CD8-positive, alpha-beta memory T cell (primary cell): ENCODE measurements around the gene FAM229A. TPM values are rescaled to one million over a fixed set of nuclear protein-coding genes. Genes with fewer than 3 reads are reported as not detected.

Experiments
- CTCF ChIA-PET: fragments of 350-600 bp; sonication (Branson Sonifier 250); formaldehyde crosslinking; loops from one replicate; lab custom pipeline; 2021; ENCODE audit warnings: antibody characterized with exemption; lab: Charles Lee
- POLR2A ChIA-PET: fragments of 350-600 bp; sonication (Branson Sonifier 250); formaldehyde crosslinking; loops from one replicate; lab custom pipeline; 2021; ENCODE audit warnings: antibody characterized with exemption; lab: Charles Lee
- DNase-seq, 5 donors: peaks; one replicate each; pipeline versions ENCODE4 v3.0.0 to v3.0.0-alpha.2; 2020 to 2022; ENCODE audit warnings: mixed read lengths in 1 of 5
- H3K27ac ChIP-seq: one replicate; pipeline ENCODE4 v1.7.0; 2013; ENCODE audit warnings: low read depth, mild to moderate bottlenecking, low read length, moderate library complexity
- H3K27me3 ChIP-seq: 2 replicates; pipeline ENCODE4 v1.7.0; 2013; ENCODE audit warnings: low read length, mild to moderate bottlenecking; ENCODE audit not compliant: insufficient read depth, poor library complexity, severe bottlenecking
- H3K36me3 ChIP-seq: 2 replicates; pipeline ENCODE4 v1.7.0; 2013; ENCODE audit warnings: mild to moderate bottlenecking, low read length, moderate library complexity; ENCODE audit not compliant: insufficient read depth
- H3K4me1 ChIP-seq: 2 replicates; pipeline ENCODE4 v1.7.0; 2013; ENCODE audit warnings: mild to moderate bottlenecking, low read length, moderate library complexity; ENCODE audit not compliant: insufficient read depth
- H3K4me3 ChIP-seq: 2 replicates; pipeline ENCODE4 v1.7.0; 2013; ENCODE audit warnings: mild to moderate bottlenecking, low read length
- H3K9me3 ChIP-seq: 2 replicates; pipeline ENCODE4 v1.7.0; 2013; ENCODE audit warnings: mild to moderate bottlenecking, low read length
- H3K27ac Mint-ChIP-seq, 8 donors: one replicate each; pipeline ENCODE4 v1.8.0; 2020 to 2021; ENCODE audit warnings: mixed read lengths in 8 of 8, mild to moderate bottlenecking in 6 of 8, inconsistent platforms in 3 of 8, moderate library complexity in 3 of 8
- H3K27me3 Mint-ChIP-seq, 2 donors: one replicate each; pipeline ENCODE4 v1.8.0; 2020 to 2021; ENCODE audit warnings: mixed read lengths in 2 of 2, mild to moderate bottlenecking in 1 of 2, moderate library complexity in 1 of 2
- H3K36me3 Mint-ChIP-seq, 3 donors: one replicate each; pipeline ENCODE4 v1.8.0; 2020 to 2021; ENCODE audit warnings: mixed read lengths in 3 of 3, inconsistent platforms in 1 of 3, mild to moderate bottlenecking in 1 of 3
- H3K4me1 Mint-ChIP-seq, 3 donors: one replicate each; pipeline ENCODE4 v1.8.0; 2020 to 2021; ENCODE audit warnings: mixed read lengths in 3 of 3, inconsistent platforms in 1 of 3, mild to moderate bottlenecking in 1 of 3
- H3K4me3 Mint-ChIP-seq, 7 donors: one replicate each; pipeline ENCODE4 v1.8.0; 2020 to 2021; ENCODE audit warnings: mixed read lengths in 7 of 7, mild to moderate bottlenecking in 6 of 7, moderate library complexity in 4 of 7, inconsistent platforms in 2 of 7
- H3K9me3 Mint-ChIP-seq, 5 donors: one replicate each; pipeline ENCODE4 v1.8.0; 2020 to 2022; ENCODE audit warnings: mixed read lengths in 5 of 5, mild to moderate bottlenecking in 3 of 5, moderate library complexity in 2 of 5, inconsistent platforms in 1 of 5
- polyA plus RNA-seq: library from polyadenylated mRNA; unstranded; fragments of 300-500 nt; fragmentation: Illumina TruSeq; gene quantifications from one replicate; pipeline ENCODE4 v1.2.3, GENCODE V29; 2021
- total RNA-seq, 2 experiments: library from RNA; stranded (reverse); gene quantifications; one replicate each; pipeline ENCODE4 v1.2.3, GENCODE V29; 2021

FAM229A gene
- total and polyA plus RNA-seq, 3 experiments from 2014 or later: 0.40 to 5.2 (median 4.4) TPM

GRCh38 chr1:32316903-32317277, 45.4 kb downstream of the FAM229A start:
- ChIA-PET POLR2A (interaction anchor here (1.4 kb wide), 1 partner anchor 76 kb away, joined by 3 read pairs; no protein-coding TSS in a partner anchor), CTCF (interaction anchor here (1.0 kb wide), 1 partner anchor 68 kb away, joined by 3 read pairs; no protein-coding TSS in a partner anchor)
- Histone ChIP-seq H3K27ac (no peak overlapping the region), H3K4me1 (peaks cover 20% of the 10 kb centered on the region), H3K27me3 (no peaks in the 10 kb centered on the region), H3K4me3 (no peak overlapping the region), H3K9me3 (no peaks in the 10 kb centered on the region), H3K36me3 (peaks cover 14% of the 10 kb centered on the region)
- Mint-ChIP-seq H3K27me3 (no peaks in the 10 kb centered on the region), H3K27ac (peak overlapping the region in 3 of 8 donors; percentile 17 to 76 (median 18)), H3K9me3 (no peaks in the 10 kb centered on the region), H3K4me1 (peaks cover 25 to 44% (median 40%) of the 10 kb centered on the region in 3 donors), H3K4me3 (no peak overlapping the region), H3K36me3 (peaks cover 0 to 41% (median 4%) of the 10 kb centered on the region in 3 donors)
- no peak for DNase-seq

GRCh38 chr1:32311709-32312393, 50.4 kb downstream of the FAM229A start:
- Mint-ChIP-seq H3K36me3 (peaks cover 0 to 39% (median 5%) of the 10 kb centered on the region in 3 donors), H3K4me3 (peak overlapping the region in 1 of 7 donors; percentile 3), H3K27ac (peak overlapping the region; percentile 31 to 96 (median 69)), H3K4me1 (peaks cover 49 to 72% (median 71%) of the 10 kb centered on the region in 3 donors), H3K27me3 (no peaks in the 10 kb centered on the region), H3K9me3 (no peaks in the 10 kb centered on the region)
- Histone ChIP-seq H3K36me3 (peaks cover 13% of the 10 kb centered on the region), H3K27ac (no peak overlapping the region), H3K27me3 (no peaks in the 10 kb centered on the region), H3K4me1 (peaks cover 47% of the 10 kb centered on the region), H3K9me3 (no peaks in the 10 kb centered on the region), H3K4me3 (no peak overlapping the region)
- ChIA-PET POLR2A (interaction anchor here (1.3 kb wide), 1 partner anchor 10 kb away, joined by 10 read pairs; no protein-coding TSS in a partner anchor), CTCF (interaction anchor here (1.0 to 1.5 kb wide), 2 partner anchors 10 to 64 kb away, joined by 3 to 4 read pairs; no protein-coding TSS in a partner anchor)
- DNase-seq: no peak

Other genes with a start within 250 kb of the FAM229A start
- gene TXLNA, start 182.8 kb downstream of the FAM229A start, total RNA-seq: 10 to 100 TPM; 99.0 to 99.9 TPM
- 31.2 TPM for gene TXLNA, start 182.8 kb downstream of the FAM229A start, polyA plus RNA-seq
- gene CCDC28B, start 161.9 kb downstream of the FAM229A start, total RNA-seq: 10 to 100 TPM; 20.6 to 21.0 TPM
- gene CCDC28B, start 161.9 kb downstream of the FAM229A start, polyA plus RNA-seq: 14.7 TPM
- gene IQCC, start 156.8 kb downstream of the FAM229A start, total RNA-seq: 1 to 10 TPM; 5.6 to 5.7 TPM
- gene IQCC, start 156.8 kb downstream of the FAM229A start, polyA plus RNA-seq: 1.6 TPM
- gene DCDC2B, start 153.4 kb downstream of the FAM229A start, total RNA-seq: under 1 TPM in 1 of 2 experiments, not detected in 1; 0.11 TPM
- 0.13 TPM for gene DCDC2B, start 153.4 kb downstream of the FAM229A start, polyA plus RNA-seq
- gene TMEM234, start 140.1 kb downstream of the FAM229A start, total RNA-seq: 10 to 100 TPM; 10.9 to 12.2 TPM
- gene TMEM234, start 140.1 kb downstream of the FAM229A start, polyA plus RNA-seq: 6.5 TPM
- 100 to 1,000 TPM; 381 to 390 TPM for gene EIF3I, start 140.1 kb downstream of the FAM229A start, total RNA-seq
- gene EIF3I, start 140.1 kb downstream of the FAM229A start, polyA plus RNA-seq: 173 TPM
- under 1 TPM; 0.33 to 0.63 TPM for gene FAM167B, start 115.3 kb downstream of the FAM229A start, total RNA-seq
- gene FAM167B, start 115.3 kb downstream of the FAM229A start, polyA plus RNA-seq: not detected
- gene LCK, start 111.2 kb downstream of the FAM229A start, total RNA-seq: 100 to 1,000 TPM; 288 to 297 TPM
- gene LCK, start 111.2 kb downstream of the FAM229A start, polyA plus RNA-seq: 937 TPM
- gene HDAC1, start 70.4 kb downstream of the FAM229A start, total RNA-seq: 100 to 1,000 TPM; 164 to 172 TPM
- 180 TPM for gene HDAC1, start 70.4 kb downstream of the FAM229A start, polyA plus RNA-seq
- 10 to 100 TPM; 11.6 to 12.1 TPM for gene MARCKSL1, start 26.3 kb downstream of the FAM229A start, total RNA-seq
- 45.8 TPM for gene MARCKSL1, start 26.3 kb downstream of the FAM229A start, polyA plus RNA-seq
- 1 to 10 TPM in 1 of 2 experiments, under 1 TPM in 1; 0.33 to 1.1 TPM for gene TSSK3, start 54 bp upstream of the FAM229A start, total RNA-seq
- 0.44 TPM for gene TSSK3, start 54 bp upstream of the FAM229A start, polyA plus RNA-seq
- gene BSDC1, start 32.0 kb upstream of the FAM229A start, total RNA-seq: 10 to 100 TPM; 35.1 to 37.6 TPM
- gene BSDC1, start 32.0 kb upstream of the FAM229A start, polyA plus RNA-seq: 50.0 TPM
- gene ZBTB8B, start 102.6 kb upstream of the FAM229A start, total RNA-seq: not detected
- gene ZBTB8B, start 102.6 kb upstream of the FAM229A start, polyA plus RNA-seq: not detected
- gene ZBTB8A, start 176.9 kb upstream of the FAM229A start, total RNA-seq: under 1 TPM; 0.40 to 0.42 TPM
- not detected for gene ZBTB8A, start 176.9 kb upstream of the FAM229A start, polyA plus RNA-seq